Karpas-422 (cell line): ENCODE measurements around the gene ELAPOR1. TPM values are rescaled to one million over a fixed set of nuclear protein-coding genes. Genes with fewer than 3 reads are reported as not detected.
A peak's percentile ranks its signal among the peaks of the same experiment; 100 is the strongest.

Experiments used
- DNase-seq: peaks from one replicate; pipeline ENCODE4 v3.0.0-alpha.2; 2015
- H2AFZ ChIP-seq: fragments of 200-600 bp; sonication (generic); 2 replicates; pipeline ENCODE4 v1.6.1; 2014; ENCODE audit warnings: antibody characterized with exemption, low read length, mixed read lengths
- H3K27ac ChIP-seq: fragments of 200-600 bp; sonication (generic); 2 replicates; pipeline ENCODE4 v1.5.1; 2014; ENCODE audit warnings: mild to moderate bottlenecking, low read length, moderate library complexity
- H3K27me3 ChIP-seq: fragments of 200-600 bp; sonication (generic); 2 replicates; pipeline ENCODE4 v1.6.1; 2014; ENCODE audit warnings: low read length, mixed read lengths
- H3K36me3 ChIP-seq: fragments of 200-600 bp; sonication (generic); 2 replicates; pipeline ENCODE4 v1.6.1; 2014; ENCODE audit warnings: low read length, mixed read lengths; ENCODE audit not compliant: insufficient read depth
- H3K4me1 ChIP-seq: fragments of 200-600 bp; sonication (generic); 2 replicates; pipeline ENCODE4 v1.6.1; 2014; ENCODE audit warnings: mild to moderate bottlenecking, low read length, mixed read lengths
- H3K4me2 ChIP-seq: fragments of 200-600 bp; sonication (generic); 2 replicates; pipeline ENCODE4 v1.6.1; 2014; ENCODE audit warnings: low read length, low read depth, mild to moderate bottlenecking; ENCODE audit not compliant: poor library complexity, severe bottlenecking
- H3K4me3 ChIP-seq: fragments of 200-600 bp; sonication (generic); 2 replicates; pipeline ENCODE4 v1.5.1; 2014; ENCODE audit warnings: mild to moderate bottlenecking, antibody characterized with exemption, low read length, mixed read lengths
- H3K79me2 ChIP-seq: fragments of 200-600 bp; sonication (generic); 2 replicates; pipeline ENCODE4 v1.6.1; 2014; ENCODE audit warnings: mild to moderate bottlenecking, low read length, mixed read lengths
- H3K9ac ChIP-seq: fragments of 200-600 bp; sonication (generic); 2 replicates; pipeline ENCODE4 v1.6.0; 2014; ENCODE audit warnings: low read length
- H3K9me2 ChIP-seq: fragments of 200-600 bp; sonication (generic), shearing (Covaris generic); replicated peaks from 2 replicates; pipeline ENCODE4 v1.6.0; 2014; ENCODE audit warnings: mild to moderate bottlenecking, low read length, moderate library complexity; ENCODE audit not compliant: insufficient read depth
- H3K9me3 ChIP-seq: fragments of 300-700, 200-600 bp; sonication (generic); 2 replicates; pipeline ENCODE4 v1.6.1; 2014; ENCODE audit warnings: low read length, mixed read lengths
- H4K20me1 ChIP-seq: fragments of 200-600 bp; sonication (generic); 2 replicates; pipeline ENCODE4 v1.6.1; 2014; ENCODE audit warnings: mild to moderate bottlenecking, antibody characterized with exemption, low read length, low read depth; ENCODE audit not compliant: insufficient read depth
- total RNA-seq: library from RNA; depleted of rRNA; stranded (reverse); fragments of >200 nt; shearing (Covaris generic); gene quantifications from 2 replicates; pipeline ENCODE4 v1.2.3, GENCODE V29; 2014; ENCODE audit warnings: low replicate concordance; rRNA removed

Gene ELAPOR1, protein sequence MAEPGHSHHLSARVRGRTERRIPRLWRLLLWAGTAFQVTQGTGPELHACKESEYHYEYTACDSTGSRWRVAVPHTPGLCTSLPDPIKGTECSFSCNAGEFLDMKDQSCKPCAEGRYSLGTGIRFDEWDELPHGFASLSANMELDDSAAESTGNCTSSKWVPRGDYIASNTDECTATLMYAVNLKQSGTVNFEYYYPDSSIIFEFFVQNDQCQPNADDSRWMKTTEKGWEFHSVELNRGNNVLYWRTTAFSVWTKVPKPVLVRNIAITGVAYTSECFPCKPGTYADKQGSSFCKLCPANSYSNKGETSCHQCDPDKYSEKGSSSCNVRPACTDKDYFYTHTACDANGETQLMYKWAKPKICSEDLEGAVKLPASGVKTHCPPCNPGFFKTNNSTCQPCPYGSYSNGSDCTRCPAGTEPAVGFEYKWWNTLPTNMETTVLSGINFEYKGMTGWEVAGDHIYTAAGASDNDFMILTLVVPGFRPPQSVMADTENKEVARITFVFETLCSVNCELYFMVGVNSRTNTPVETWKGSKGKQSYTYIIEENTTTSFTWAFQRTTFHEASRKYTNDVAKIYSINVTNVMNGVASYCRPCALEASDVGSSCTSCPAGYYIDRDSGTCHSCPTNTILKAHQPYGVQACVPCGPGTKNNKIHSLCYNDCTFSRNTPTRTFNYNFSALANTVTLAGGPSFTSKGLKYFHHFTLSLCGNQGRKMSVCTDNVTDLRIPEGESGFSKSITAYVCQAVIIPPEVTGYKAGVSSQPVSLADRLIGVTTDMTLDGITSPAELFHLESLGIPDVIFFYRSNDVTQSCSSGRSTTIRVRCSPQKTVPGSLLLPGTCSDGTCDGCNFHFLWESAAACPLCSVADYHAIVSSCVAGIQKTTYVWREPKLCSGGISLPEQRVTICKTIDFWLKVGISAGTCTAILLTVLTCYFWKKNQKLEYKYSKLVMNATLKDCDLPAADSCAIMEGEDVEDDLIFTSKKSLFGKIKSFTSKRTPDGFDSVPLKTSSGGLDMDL
- total RNA-seq: 0.22 and 4.7 TPM in 2 replicates

DNA sequence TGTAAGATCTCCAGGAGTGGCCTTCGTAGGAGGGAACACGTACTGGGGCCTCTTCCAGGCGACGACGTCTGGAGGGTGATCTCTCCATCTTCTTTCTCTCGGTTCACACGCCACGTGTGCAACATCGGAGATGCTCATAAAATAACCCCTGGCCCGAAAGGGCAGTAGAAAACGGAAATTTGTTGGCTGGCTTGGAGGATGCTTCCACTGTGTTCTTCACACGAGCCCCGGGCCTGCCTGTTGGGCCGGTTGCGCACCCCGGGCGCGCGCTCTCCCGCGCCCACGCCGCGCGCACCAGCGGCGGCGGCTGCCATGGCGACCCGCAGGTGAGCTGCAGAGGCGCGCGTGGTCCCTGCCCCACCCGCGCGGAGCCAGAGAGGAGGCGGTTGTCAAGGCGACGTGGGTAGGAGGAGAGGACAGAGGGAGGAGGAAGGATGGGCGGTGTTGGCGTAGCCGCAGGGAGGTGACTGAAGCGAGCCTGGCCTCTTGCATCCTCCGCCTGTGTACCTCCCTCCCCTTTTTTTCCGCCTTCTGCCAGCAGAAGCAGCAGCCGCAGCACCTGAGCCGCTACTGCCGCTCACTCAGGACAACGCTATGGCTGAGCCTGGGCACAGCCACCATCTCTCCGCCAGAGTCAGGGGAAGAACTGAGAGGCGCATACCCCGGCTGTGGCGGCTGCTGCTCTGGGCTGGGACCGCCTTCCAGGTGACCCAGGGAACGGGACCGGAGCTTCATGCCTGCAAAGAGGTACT, at the start of gene ELAPOR1:
TSS of gene ELAPOR1 (plus strand) at position 526 of the 752 bp plus-strand sequence. CDS start at position 595, 69 bp downstream.
- H3K79me2 ChIP-seq: no peaks in the 10 kb centered on the region
- no peaks in the 10 kb centered on the region for H3K9me2 ChIP-seq
- H3K27ac ChIP-seq: no peak within 1 kb of the TSS
- peak within 1 kb of the TSS; percentile 58; the same call in 1 of the 2 replicates for H3K4me3 ChIP-seq
- H3K9me3 ChIP-seq: no peaks in the 10 kb centered on the region
- peak within 1 kb of the TSS; percentile 62 for H3K4me2 ChIP-seq
- no peaks in the 10 kb centered on the region for H3K27me3 ChIP-seq
- 0 out of 2 replicates have a peak, but pooled peaks cover 3% of the 10 kb centered on the region for H4K20me1 ChIP-seq
- peak within 1 kb of the TSS; percentile 64; the same call in 1 of the 2 replicates for H2AFZ ChIP-seq
- H3K4me1 ChIP-seq: peaks cover 20% of the 10 kb centered on the region
- H3K36me3 ChIP-seq: no peaks in the 10 kb centered on the region
- peak; percentile 52 for DNase-seq
- H3K9ac ChIP-seq: peak within 1 kb of the TSS; percentile 30; the same call in 1 of the 2 replicates

DNA sequence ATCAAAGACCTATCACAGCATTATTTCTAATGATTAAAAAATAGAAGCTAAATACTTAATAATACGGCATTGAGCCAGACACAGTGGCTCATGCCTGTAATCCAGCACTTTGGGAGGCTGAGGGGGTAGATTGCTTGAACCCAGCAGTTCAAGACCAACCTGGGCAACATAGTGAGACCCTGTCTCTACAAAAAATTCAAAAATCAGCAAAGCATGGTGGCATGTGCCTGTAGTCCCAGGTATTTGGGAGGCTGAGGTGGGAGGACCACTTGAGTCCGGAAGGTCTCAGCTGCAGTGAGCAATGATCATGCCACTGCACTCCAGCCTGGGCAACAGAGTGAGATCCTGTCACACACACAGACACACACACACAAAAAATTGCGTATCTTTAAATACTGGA, 48.8 kb upstream of the ELAPOR1 start:
- Histone ChIP-seq H3K9ac (no peak overlapping the region), H3K36me3 (peaks cover 9% of the 10 kb centered on the region; the same call in 1 of the 2 replicates), H3K27ac (no peak overlapping the region), H3K9me2 (no peaks in the 10 kb centered on the region), H2AFZ (no peak overlapping the region), H3K27me3 (no peaks in the 10 kb centered on the region), H3K4me1 (no peaks in the 10 kb centered on the region), H3K9me3 (no peaks in the 10 kb centered on the region), H3K4me3 (no peak overlapping the region), H3K79me2 (peaks cover 9% of the 10 kb centered on the region; the same call in 1 of the 2 replicates), H4K20me1 (no peaks in the 10 kb centered on the region), H3K4me2 (no peak overlapping the region)
- DNase-seq: no peak

DNA sequence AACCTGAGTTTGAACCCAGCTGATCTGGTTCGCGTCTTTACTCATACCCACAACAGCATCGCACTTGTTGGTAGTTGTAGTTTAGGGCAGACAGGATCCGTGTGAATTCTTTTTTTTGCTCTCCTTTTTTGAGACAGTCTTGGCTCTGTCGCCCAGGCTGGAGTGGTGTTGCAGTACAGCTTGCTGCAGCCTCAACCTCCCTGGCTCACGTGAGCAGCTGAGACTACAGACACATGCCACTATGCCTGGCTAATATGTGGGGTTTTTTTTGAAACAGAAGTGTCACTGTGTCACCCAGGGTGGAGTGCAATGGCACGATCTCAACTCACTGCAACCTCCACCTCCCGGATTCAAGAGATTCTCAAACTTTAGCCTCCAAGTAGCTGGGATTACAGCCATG, 46.0 kb upstream of the ELAPOR1 start:
- no peaks in the 10 kb centered on the region for H3K9me3 ChIP-seq
- H3K36me3 ChIP-seq: peaks cover 13% of the 10 kb centered on the region; the same call in 1 of the 2 replicates
- H3K9ac ChIP-seq: no peak overlapping the region
- no peaks in the 10 kb centered on the region for H3K27me3 ChIP-seq
- no peaks in the 10 kb centered on the region for H3K9me2 ChIP-seq
- H4K20me1 ChIP-seq: no peaks in the 10 kb centered on the region
- H3K4me1 ChIP-seq: no peaks in the 10 kb centered on the region
- no peak overlapping the region for H3K4me2 ChIP-seq
- H3K4me3 ChIP-seq: no peak overlapping the region
- no peak overlapping the region for H2AFZ ChIP-seq
- peaks cover 12% of the 10 kb centered on the region; the same call in 1 of the 2 replicates for H3K79me2 ChIP-seq
- DNase-seq: no peak
- H3K27ac ChIP-seq: no peak overlapping the region

DNA sequence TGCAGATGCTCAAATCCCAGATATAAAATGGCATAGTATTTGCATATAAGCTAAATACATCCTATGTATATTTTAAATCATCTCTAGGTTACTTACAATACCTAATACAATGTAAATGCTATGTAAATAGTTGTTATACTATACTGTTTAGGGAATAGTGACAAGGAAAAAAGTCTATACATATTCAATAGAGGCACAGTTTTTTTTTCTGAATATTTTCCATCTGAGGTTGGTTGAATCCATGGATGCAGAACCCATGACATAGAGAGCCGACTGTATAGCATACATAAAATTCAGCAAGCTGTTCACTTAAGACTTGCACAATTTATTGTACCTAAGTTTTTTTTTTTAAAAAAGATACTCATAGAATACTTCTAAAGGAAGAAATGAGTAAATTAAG, 44.6 kb upstream of the ELAPOR1 start:
- Histone ChIP-seq H2AFZ (no peak overlapping the region), H3K4me2 (no peak overlapping the region), H3K36me3 (peaks cover 13% of the 10 kb centered on the region; the same call in 1 of the 2 replicates), H3K9me2 (no peaks in the 10 kb centered on the region), H3K4me1 (no peaks in the 10 kb centered on the region), H3K9ac (no peak overlapping the region), H3K27me3 (no peaks in the 10 kb centered on the region), H3K27ac (no peak overlapping the region), H3K79me2 (peaks cover 12% of the 10 kb centered on the region; the same call in 1 of the 2 replicates), H3K9me3 (no peaks in the 10 kb centered on the region), H3K4me3 (no peak overlapping the region), H4K20me1 (no peaks in the 10 kb centered on the region)
- DNase-seq: no peak

DNA sequence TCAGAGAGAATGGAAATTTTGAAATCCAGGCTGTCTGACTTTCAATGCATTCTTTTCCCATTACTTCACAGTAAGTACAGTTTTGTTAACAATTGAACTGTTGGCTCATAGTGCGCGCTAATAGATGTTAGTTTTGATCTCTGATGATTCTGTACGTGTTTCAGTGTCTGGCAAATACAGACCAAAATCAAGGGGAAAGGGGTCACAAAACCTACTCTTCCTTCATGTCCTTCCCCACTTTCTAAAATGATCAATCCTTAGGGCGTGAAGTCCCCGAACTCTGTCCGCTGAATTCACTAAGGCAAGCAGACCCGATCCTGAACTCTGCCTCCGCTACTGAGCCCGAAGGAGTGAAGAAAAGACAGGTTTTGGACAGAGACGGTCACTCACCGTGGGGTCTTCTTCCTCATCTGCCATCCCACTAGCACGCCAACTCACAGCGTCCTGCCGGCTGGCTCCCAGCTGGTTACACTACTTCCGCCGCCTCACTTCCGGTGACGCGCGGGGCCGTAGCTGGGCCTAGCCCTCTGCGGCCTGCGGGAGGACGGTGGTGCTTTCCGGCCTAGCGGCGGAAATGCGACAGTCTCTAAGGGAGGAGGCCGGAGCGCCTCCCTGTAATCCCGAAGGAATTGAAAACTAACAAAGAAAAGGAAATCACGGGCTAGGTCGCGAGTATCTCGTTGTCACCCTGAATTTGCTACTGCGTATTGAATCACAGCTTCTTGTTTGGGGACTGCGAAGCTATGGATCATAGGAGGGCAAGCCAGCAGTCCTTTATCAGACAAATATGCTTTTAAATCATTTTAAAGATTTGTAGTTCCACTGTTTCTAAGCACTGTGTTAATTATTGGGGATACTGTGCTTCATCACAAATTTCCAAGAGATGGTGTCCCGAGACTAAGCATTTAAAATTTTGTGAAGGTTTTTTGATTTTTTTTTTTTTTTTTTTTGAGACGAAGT, 38.1 kb upstream of the ELAPOR1 start, which contains the start of gene TAF13:
TSS of gene TAF13 (minus strand) at position 473 of the 960 bp plus-strand sequence. CDS start at position 417, 56 bp downstream.
- DNase-seq: peak; percentile 99

DNA sequence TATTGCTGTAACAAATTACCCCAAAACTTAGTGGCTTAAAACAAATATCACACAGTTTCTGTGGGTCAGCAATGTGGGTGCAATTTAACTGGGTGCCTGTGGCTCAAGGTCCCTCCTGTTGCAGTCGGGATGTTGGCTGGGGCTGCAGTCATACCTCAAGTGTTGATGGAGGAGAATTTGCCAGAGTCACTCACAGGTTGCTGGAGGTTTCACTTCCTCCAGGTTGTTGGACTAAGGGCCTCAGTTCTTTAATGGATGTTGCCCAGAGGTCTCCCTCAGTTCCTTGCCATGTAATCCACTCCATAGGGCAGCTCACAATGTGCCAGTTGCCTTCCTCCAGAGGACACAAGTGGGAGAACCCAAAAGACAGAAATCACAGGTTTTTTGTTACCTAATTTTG, 35.6 kb upstream of the ELAPOR1 start:
- no peaks in the 10 kb centered on the region for H3K9me2 ChIP-seq
- H3K9ac ChIP-seq: 0 out of 2 replicates have a peak overlapping the region, but pooled peaks have one; percentile 19
- H2AFZ ChIP-seq: peak overlapping the region; percentile 53
- H3K4me3 ChIP-seq: no peak overlapping the region
- H3K4me2 ChIP-seq: peak overlapping the region; percentile 40
- H4K20me1 ChIP-seq: no peaks in the 10 kb centered on the region
- no peaks in the 10 kb centered on the region for H3K36me3 ChIP-seq
- no peaks in the 10 kb centered on the region for H3K9me3 ChIP-seq
- H3K4me1 ChIP-seq: peaks cover 29% of the 10 kb centered on the region
- no peaks in the 10 kb centered on the region for H3K27me3 ChIP-seq
- peak overlapping the region; percentile 34 for H3K27ac ChIP-seq
- H3K79me2 ChIP-seq: peaks cover 13% of the 10 kb centered on the region
- peak; percentile 68 for DNase-seq

More for the DNA sequence above, 38.1 kb upstream of the ELAPOR1 start, which contains the start of gene TAF13:
- no peaks in the 10 kb centered on the region for H3K9me2 ChIP-seq
- no peak within 1 kb of the TSS for H2AFZ ChIP-seq
- no peaks in the 10 kb centered on the region for H3K27me3 ChIP-seq
- no peaks in the 10 kb centered on the region for H3K9me3 ChIP-seq
- 0 out of 2 replicates have a peak, but pooled peaks cover under 1% of the 10 kb centered on the region for H3K36me3 ChIP-seq
- H3K4me2 ChIP-seq: peak within 1 kb of the TSS; percentile 86
- peak within 1 kb of the TSS; percentile 76 for H3K27ac ChIP-seq
- H4K20me1 ChIP-seq: no peaks in the 10 kb centered on the region
- peaks cover 14% of the 10 kb centered on the region for H3K79me2 ChIP-seq
- H3K4me1 ChIP-seq: peaks cover 29% of the 10 kb centered on the region
- H3K4me3 ChIP-seq: peak within 1 kb of the TSS; percentile 75
- H3K9ac ChIP-seq: peak within 1 kb of the TSS; percentile 70
